ENCODE results near the gene PKN3. TPM values are rescaled to one million over a fixed set of nuclear protein-coding genes. Genes with fewer than 3 reads are reported as not detected.

Gene PKN3
- total and polyA plus RNA-seq, 4 donors, result 0.61 to 4.2 (median 1.5) TPM

DNA sequence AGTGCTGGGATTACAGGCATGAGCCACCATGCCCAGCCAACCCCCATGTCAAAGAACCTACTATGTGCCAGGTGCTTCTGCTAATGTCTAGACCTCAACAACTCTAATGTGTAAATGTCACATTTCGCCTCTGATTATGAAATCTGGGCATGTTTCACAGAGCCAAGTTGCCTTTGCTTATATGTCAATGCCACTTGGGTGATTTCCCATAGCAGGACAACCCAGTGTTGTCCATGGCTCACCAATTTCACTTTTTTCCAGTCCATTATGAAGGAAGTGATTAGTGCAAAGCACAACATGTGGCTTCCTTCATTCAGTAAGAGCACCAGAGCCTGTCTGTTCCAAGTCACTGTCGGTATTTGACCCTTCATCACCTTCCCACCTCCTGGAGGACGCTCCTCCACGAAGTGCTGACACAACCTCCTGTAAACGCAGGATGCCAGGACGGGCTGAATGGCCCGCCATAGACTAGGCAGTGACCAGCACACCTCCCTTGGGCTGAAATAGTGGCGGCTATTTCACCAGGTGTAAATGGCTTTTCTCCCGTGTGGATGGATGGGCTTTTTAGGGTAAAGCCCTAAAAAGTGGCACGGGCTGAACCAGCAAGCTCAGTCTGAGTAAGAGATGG is 962 bp upstream of the PKN3 start:
- DNase-seq (ENCODE audit: low spot score), result no peak
- no peak overlapping the region for H3K27ac ChIP-seq (ENCODE audit: low read depth in 1 of 2, low read length in 2 of 2)
- H3K36me3 ChIP-seq (ENCODE audit: control insufficient read depth in 4 of 4, insufficient read depth in 3 of 4, low read depth in 1 of 4, low read length in 3 of 4), result peaks cover 0 to 4% (median 1%) of the 10 kb centered on the region in 4 donors
- no peaks in the 10 kb centered on the region for H3K9me3 ChIP-seq (ENCODE audit: control insufficient read depth in 4 of 4, low read length in 3 of 4)
- no peak overlapping the region for H3K9ac ChIP-seq (ENCODE audit: low read depth in 1 of 2, low read length in 2 of 2)
- peaks cover 0 to 8% (median 0%) of the 10 kb centered on the region in 4 donors for H3K4me1 ChIP-seq (ENCODE audit: control insufficient read depth in 4 of 4, insufficient read depth in 4 of 4, low read length in 3 of 4)
- H3K27me3 ChIP-seq (ENCODE audit: control insufficient read depth in 4 of 4, insufficient read depth in 4 of 4, low read length in 3 of 4), result no peaks in the 10 kb centered on the region
- TF ChIP-seq SP1 (IDR thresholded peaks at IDR 0.05) (no peak), EGR1 (IDR thresholded peaks at IDR 0.05; ENCODE audit: low read depth in 2 of 2) (no peak)
- H3K4me3 ChIP-seq (ENCODE audit: low read depth in 1 of 3, low read length in 3 of 3), result no peak overlapping the region
- 76% methylated on average over 10 of the region's 10 CpGs for WGBS

DNA sequence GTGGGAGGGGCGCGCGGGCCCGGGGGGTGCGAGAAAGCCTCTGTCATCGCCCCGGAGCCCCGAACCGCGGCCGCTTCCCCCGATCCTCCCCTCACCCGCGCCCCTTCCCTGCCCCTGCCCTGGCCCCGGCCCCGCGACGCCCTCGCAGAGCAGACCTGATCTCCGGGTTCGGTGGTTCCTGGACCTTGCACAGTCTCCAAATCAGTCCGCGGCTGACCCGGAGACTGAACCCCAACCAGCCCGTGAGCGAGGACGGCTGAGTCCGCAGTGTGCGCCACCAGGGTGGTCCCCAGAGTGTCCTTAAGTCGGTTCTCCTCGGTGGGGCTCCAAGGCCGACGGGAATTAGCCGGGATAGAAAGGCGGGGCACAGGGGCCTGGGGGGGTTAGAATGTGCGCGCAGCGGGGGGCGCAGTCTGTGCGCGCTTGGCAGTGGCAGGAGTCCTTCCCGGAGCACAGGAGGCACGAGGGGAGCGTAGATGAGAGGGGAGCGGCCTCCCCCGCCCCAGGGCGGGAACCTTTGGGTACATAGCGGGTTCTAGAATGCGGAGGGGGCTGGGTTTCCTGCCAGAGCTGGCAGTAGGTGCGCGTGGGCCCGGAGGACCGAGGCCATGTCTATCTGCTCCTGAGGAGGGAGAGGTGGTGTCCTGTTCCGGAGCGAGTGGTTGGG is 779 bp downstream of the PKN3 start:
- no peak for DNase-seq (ENCODE audit: low spot score)
- TF ChIP-seq SP1 (IDR thresholded peaks at IDR 0.05) (no peak), TAF1 (conservative IDR thresholded peaks at IDR 0.05) (no peak), YY1 (IDR thresholded peaks at IDR 0.05) (no peak), FOXA2 (IDR thresholded peaks at IDR 0.05) (no peak), NR2F2 (IDR thresholded peaks at IDR 0.05) (no peak), RXRA (IDR thresholded peaks at IDR 0.05) (no peak), HNF4G (IDR thresholded peaks at IDR 0.05) (no peak), GABPA (IDR thresholded peaks at IDR 0.05 in 1 of 2, conservative IDR thresholded peaks at IDR 0.05 in 1 of 2) (no peak)
- TF ChIP-seq, protein P1, sequence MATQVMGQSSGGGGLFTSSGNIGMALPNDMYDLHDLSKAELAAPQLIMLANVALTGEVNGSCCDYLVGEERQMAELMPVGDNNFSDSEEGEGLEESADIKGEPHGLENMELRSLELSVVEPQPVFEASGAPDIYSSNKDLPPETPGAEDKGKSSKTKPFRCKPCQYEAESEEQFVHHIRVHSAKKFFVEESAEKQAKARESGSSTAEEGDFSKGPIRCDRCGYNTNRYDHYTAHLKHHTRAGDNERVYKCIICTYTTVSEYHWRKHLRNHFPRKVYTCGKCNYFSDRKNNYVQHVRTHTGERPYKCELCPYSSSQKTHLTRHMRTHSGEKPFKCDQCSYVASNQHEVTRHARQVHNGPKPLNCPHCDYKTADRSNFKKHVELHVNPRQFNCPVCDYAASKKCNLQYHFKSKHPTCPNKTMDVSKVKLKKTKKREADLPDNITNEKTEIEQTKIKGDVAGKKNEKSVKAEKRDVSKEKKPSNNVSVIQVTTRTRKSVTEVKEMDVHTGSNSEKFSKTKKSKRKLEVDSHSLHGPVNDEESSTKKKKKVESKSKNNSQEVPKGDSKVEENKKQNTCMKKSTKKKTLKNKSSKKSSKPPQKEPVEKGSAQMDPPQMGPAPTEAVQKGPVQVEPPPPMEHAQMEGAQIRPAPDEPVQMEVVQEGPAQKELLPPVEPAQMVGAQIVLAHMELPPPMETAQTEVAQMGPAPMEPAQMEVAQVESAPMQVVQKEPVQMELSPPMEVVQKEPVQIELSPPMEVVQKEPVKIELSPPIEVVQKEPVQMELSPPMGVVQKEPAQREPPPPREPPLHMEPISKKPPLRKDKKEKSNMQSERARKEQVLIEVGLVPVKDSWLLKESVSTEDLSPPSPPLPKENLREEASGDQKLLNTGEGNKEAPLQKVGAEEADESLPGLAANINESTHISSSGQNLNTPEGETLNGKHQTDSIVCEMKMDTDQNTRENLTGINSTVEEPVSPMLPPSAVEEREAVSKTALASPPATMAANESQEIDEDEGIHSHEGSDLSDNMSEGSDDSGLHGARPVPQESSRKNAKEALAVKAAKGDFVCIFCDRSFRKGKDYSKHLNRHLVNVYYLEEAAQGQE (IDR thresholded peaks at IDR 0.05), result no peak
- TF ChIP-seq, protein P2, sequence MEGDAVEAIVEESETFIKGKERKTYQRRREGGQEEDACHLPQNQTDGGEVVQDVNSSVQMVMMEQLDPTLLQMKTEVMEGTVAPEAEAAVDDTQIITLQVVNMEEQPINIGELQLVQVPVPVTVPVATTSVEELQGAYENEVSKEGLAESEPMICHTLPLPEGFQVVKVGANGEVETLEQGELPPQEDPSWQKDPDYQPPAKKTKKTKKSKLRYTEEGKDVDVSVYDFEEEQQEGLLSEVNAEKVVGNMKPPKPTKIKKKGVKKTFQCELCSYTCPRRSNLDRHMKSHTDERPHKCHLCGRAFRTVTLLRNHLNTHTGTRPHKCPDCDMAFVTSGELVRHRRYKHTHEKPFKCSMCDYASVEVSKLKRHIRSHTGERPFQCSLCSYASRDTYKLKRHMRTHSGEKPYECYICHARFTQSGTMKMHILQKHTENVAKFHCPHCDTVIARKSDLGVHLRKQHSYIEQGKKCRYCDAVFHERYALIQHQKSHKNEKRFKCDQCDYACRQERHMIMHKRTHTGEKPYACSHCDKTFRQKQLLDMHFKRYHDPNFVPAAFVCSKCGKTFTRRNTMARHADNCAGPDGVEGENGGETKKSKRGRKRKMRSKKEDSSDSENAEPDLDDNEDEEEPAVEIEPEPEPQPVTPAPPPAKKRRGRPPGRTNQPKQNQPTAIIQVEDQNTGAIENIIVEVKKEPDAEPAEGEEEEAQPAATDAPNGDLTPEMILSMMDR (IDR thresholded peaks at IDR 0.05; ENCODE audit: low read depth, low read length, missing input control), result no peak
- TF ChIP-seq, protein P3, sequence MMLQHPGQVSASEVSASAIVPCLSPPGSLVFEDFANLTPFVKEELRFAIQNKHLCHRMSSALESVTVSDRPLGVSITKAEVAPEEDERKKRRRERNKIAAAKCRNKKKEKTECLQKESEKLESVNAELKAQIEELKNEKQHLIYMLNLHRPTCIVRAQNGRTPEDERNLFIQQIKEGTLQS (IDR thresholded peaks at IDR 0.05), result no peak
- TF ChIP-seq, protein P4, sequence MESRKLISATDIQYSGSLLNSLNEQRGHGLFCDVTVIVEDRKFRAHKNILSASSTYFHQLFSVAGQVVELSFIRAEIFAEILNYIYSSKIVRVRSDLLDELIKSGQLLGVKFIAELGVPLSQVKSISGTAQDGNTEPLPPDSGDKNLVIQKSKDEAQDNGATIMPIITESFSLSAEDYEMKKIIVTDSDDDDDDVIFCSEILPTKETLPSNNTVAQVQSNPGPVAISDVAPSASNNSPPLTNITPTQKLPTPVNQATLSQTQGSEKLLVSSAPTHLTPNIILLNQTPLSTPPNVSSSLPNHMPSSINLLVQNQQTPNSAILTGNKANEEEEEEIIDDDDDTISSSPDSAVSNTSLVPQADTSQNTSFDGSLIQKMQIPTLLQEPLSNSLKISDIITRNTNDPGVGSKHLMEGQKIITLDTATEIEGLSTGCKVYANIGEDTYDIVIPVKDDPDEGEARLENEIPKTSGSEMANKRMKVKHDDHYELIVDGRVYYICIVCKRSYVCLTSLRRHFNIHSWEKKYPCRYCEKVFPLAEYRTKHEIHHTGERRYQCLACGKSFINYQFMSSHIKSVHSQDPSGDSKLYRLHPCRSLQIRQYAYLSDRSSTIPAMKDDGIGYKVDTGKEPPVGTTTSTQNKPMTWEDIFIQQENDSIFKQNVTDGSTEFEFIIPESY (IDR thresholded peaks at IDR 0.05), result no peak
- TF ChIP-seq, protein P5, sequence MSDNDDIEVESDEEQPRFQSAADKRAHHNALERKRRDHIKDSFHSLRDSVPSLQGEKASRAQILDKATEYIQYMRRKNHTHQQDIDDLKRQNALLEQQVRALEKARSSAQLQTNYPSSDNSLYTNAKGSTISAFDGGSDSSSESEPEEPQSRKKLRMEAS (IDR thresholded peaks at IDR 0.05), result no peak
- Histone ChIP-seq H3K4me3 (ENCODE audit: low read depth in 1 of 3, low read length in 3 of 3) (peak overlapping the region in 2 of 3 donors; percentile 58 to 83), H3K9me3 (ENCODE audit: control insufficient read depth in 4 of 4, low read length in 3 of 4) (no peaks in the 10 kb centered on the region), H3K4me1 (ENCODE audit: control insufficient read depth in 4 of 4, insufficient read depth in 4 of 4, low read length in 3 of 4) (peaks cover 0 to 8% (median 0%) of the 10 kb centered on the region in 4 donors), H3K36me3 (ENCODE audit: control insufficient read depth in 4 of 4, insufficient read depth in 3 of 4, low read depth in 1 of 4, low read length in 3 of 4) (no peaks in the 10 kb centered on the region), H3K27me3 (ENCODE audit: control insufficient read depth in 4 of 4, insufficient read depth in 4 of 4, low read length in 3 of 4) (no peaks in the 10 kb centered on the region), H3K9ac (ENCODE audit: low read depth in 1 of 2, low read length in 2 of 2) (peak overlapping the region in 1 of 2 donors; percentile 39), H3K27ac (ENCODE audit: low read depth in 1 of 2, low read length in 2 of 2) (peak overlapping the region in 1 of 2 donors; percentile 22)
- 24% methylated on average over 55 of the region's 55 CpGs for WGBS

Data from liver (tissue), 9 donors.